ENCODE data around the gene HAPLN2.

DNA sequence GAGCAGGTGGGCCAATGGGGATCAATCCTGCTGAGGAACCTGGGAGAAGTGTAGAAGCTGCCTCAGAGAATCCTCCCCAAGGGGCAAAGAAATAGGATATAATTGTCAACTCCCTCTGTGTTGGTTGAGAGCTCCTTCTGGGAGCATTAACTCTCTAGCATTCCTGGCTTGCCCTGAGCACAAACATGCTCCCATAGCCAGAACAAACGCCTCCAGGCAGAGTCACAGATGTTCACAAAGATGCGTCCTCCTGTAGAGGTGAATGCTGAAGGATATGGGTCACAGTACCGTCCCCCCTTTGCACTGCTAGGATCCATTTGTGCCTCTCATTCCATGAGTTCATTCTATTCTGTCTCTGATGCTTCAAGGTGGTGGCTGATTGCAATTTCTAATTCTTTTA is 13.1 kb downstream of the HAPLN2 start:
- TF ChIP-seq, protein P1, sequence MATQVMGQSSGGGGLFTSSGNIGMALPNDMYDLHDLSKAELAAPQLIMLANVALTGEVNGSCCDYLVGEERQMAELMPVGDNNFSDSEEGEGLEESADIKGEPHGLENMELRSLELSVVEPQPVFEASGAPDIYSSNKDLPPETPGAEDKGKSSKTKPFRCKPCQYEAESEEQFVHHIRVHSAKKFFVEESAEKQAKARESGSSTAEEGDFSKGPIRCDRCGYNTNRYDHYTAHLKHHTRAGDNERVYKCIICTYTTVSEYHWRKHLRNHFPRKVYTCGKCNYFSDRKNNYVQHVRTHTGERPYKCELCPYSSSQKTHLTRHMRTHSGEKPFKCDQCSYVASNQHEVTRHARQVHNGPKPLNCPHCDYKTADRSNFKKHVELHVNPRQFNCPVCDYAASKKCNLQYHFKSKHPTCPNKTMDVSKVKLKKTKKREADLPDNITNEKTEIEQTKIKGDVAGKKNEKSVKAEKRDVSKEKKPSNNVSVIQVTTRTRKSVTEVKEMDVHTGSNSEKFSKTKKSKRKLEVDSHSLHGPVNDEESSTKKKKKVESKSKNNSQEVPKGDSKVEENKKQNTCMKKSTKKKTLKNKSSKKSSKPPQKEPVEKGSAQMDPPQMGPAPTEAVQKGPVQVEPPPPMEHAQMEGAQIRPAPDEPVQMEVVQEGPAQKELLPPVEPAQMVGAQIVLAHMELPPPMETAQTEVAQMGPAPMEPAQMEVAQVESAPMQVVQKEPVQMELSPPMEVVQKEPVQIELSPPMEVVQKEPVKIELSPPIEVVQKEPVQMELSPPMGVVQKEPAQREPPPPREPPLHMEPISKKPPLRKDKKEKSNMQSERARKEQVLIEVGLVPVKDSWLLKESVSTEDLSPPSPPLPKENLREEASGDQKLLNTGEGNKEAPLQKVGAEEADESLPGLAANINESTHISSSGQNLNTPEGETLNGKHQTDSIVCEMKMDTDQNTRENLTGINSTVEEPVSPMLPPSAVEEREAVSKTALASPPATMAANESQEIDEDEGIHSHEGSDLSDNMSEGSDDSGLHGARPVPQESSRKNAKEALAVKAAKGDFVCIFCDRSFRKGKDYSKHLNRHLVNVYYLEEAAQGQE (IDR thresholded peaks at IDR 0.05; ENCODE audit: insufficient read depth in 1 of 2, low read depth in 2 of 2, low read length in 1 of 2): no peak
- TF ChIP-seq CTCF (IDR thresholded peaks at IDR 0.05): no peak
